Keratinocyte (primary cell): ENCODE data around the gene IFT122. TPM values are rescaled to one million over a fixed set of nuclear protein-coding genes. Genes with fewer than 3 reads are reported as not detected.

ENCODE experiments used
- DNase-seq: peaks from one replicate; pipeline ENCODE4 v3.0.0-alpha.2; 2011; ENCODE audit warnings: low read depth, missing footprints, low spot score
- FAIRE-seq: peaks from 2 replicates; lab custom pipeline; 2011; peaks lifted over from hg19 to GRCh38; lab: Jason Lieb, UNC
- H2AFZ ChIP-seq: 2 replicates; pipeline ENCODE4 v1.6.0; 2012; ENCODE audit warnings: low read length, control low read depth, inconsistent platforms; ENCODE audit not compliant: control insufficient read depth
- H3K27ac ChIP-seq: 2 replicates; pipeline ENCODE4 v1.5.1; 2011; ENCODE audit warnings: low read length; ENCODE audit not compliant: control insufficient read depth, insufficient read depth
- H3K27me3 ChIP-seq: 3 replicates; pipeline ENCODE4 v1.6.0; 2011; ENCODE audit warnings: low read length; ENCODE audit not compliant: control insufficient read depth, insufficient read depth; ENCODE audit errors: extremely low read depth
- H3K36me3 ChIP-seq, 2 experiments: 2 replicates in 1 of 2; 3 replicates in 1 of 2; pipeline ENCODE4 v1.5.1; 2011; ENCODE audit warnings: low read length in 2 of 2, mild to moderate bottlenecking in 1 of 2; ENCODE audit not compliant: control insufficient read depth in 2 of 2, insufficient read depth in 2 of 2; ENCODE audit errors: extremely low read depth in 1 of 2
- H3K4me1 ChIP-seq: 3 replicates; pipeline ENCODE4 v1.5.1; 2011; ENCODE audit warnings: low read length; ENCODE audit not compliant: control insufficient read depth, insufficient read depth; ENCODE audit errors: extremely low read depth
- H3K4me2 ChIP-seq: 3 replicates; pipeline ENCODE4 v1.6.0; 2011; ENCODE audit warnings: low read depth, low read length; ENCODE audit not compliant: control insufficient read depth, insufficient read depth; ENCODE audit errors: extremely low read depth
- H3K4me3 ChIP-seq, 3 experiments: fragments of 200-600 bp in 1 of 3; sonication (generic) in 1 of 3; 2 replicates in 2 of 3; 3 replicates in 1 of 3; pipeline ENCODE4 v1.5.1; 2011 to 2016; ENCODE audit warnings: low read length in 3 of 3, mild to moderate bottlenecking in 3 of 3, control low read depth in 2 of 3, inconsistent platforms in 1 of 3, low read depth in 1 of 3, mixed read lengths in 1 of 3, mixed run types in 1 of 3, moderate library complexity in 1 of 3; ENCODE audit not compliant: control insufficient read depth in 2 of 3, insufficient read depth in 2 of 3; ENCODE audit errors: extremely low read depth in 1 of 3
- H3K79me2 ChIP-seq: 2 replicates; pipeline ENCODE4 v1.6.0; 2012; ENCODE audit warnings: low read length; ENCODE audit not compliant: control insufficient read depth, insufficient read depth
- H3K9ac ChIP-seq: 3 replicates; pipeline ENCODE4 v1.6.0; 2011; ENCODE audit warnings: low read length; ENCODE audit not compliant: control insufficient read depth, insufficient read depth; ENCODE audit errors: extremely low read depth
- H3K9me1 ChIP-seq: 3 replicates; pipeline ENCODE4 v1.6.0; 2011; ENCODE audit warnings: low read length; ENCODE audit not compliant: control insufficient read depth, insufficient read depth; ENCODE audit errors: extremely low read depth
- H3K9me3 ChIP-seq: 2 replicates; pipeline ENCODE4 v1.5.1; 2012; ENCODE audit warnings: low read depth, low read length; ENCODE audit not compliant: control insufficient read depth
- H4K20me1 ChIP-seq: 3 replicates; pipeline ENCODE4 v1.6.0; 2011; ENCODE audit warnings: low read length; ENCODE audit not compliant: control insufficient read depth, insufficient read depth; ENCODE audit errors: extremely low read depth
- EZH2 ChIP-seq: IDR thresholded peaks from one replicate; pipeline ENCODE4 v1.6.1; 2012; ENCODE audit warnings: inconsistent platforms, mild to moderate bottlenecking, low read length, moderate library complexity
- dilution Hi-C: fragments of 300-500 bp; cut with MboI; formaldehyde crosslinking; loops from one replicate; pipeline ENCODE4 v1.7.0; 2020; ENCODE audit warnings: low sequenced_read_pairs; ENCODE audit not compliant: extremely low pct_ligation_motif_present
- polyA plus RNA-seq, 5 experiments: library from polyadenylated mRNA; depleted of rRNA in 3 of 5; stranded (reverse) in 3 of 5; stranded (forward) in 1 of 5; unstranded in 1 of 5; fragments of >200 nt; gene quantifications; 1 replicate in 1 of 5; 2 replicates in 3 of 5; 3 replicates in 1 of 5; pipeline versions ENCODE4 v1.2.1 to v1.2.3, GENCODE V29; 2011 to 2012; ENCODE audit warnings: missing spikeins in 2 of 5, low read depth in 1 of 5, low replicate concordance in 1 of 5
- TF ChIP-seq, protein P1 (sequence below), 3 experiments: IDR thresholded peaks in 1 of 3; conservative IDR thresholded peaks in 1 of 3; optimal IDR thresholded peaks in 1 of 3; 2 replicates in 2 of 3; 3 replicates in 1 of 3; pipeline versions ENCODE3 to v1.5.1; 2011; ENCODE audit warnings: low read length in 3 of 3, mild to moderate bottlenecking in 3 of 3, moderate library complexity in 2 of 3, control low read depth in 1 of 3, inconsistent platforms in 1 of 3; ENCODE audit not compliant: insufficient read depth in 2 of 3; ENCODE audit errors: extremely low read depth in 1 of 3

Gene IFT122
- polyA plus RNA-seq, 1 donor (not counting 4 experiments of a cell fraction or from before 2014, with no cell fraction given), result 7.1 TPM

GRCh38 chr3:129526121-129526900, 86.3 kb downstream of the IFT122 start:
- peaks cover 8% of the 10 kb centered on the region for H3K27me3 ChIP-seq
- H3K4me2 ChIP-seq, result no peak overlapping the region
- no peaks in the 10 kb centered on the region for H4K20me1 ChIP-seq
- H3K4me1 ChIP-seq, result no peaks in the 10 kb centered on the region
- no peak overlapping the region for H3K4me3 ChIP-seq
- dilution Hi-C loops, result no loop called here
- no peaks in the 10 kb centered on the region for H3K79me2 ChIP-seq
- TF ChIP-seq, protein P1, sequence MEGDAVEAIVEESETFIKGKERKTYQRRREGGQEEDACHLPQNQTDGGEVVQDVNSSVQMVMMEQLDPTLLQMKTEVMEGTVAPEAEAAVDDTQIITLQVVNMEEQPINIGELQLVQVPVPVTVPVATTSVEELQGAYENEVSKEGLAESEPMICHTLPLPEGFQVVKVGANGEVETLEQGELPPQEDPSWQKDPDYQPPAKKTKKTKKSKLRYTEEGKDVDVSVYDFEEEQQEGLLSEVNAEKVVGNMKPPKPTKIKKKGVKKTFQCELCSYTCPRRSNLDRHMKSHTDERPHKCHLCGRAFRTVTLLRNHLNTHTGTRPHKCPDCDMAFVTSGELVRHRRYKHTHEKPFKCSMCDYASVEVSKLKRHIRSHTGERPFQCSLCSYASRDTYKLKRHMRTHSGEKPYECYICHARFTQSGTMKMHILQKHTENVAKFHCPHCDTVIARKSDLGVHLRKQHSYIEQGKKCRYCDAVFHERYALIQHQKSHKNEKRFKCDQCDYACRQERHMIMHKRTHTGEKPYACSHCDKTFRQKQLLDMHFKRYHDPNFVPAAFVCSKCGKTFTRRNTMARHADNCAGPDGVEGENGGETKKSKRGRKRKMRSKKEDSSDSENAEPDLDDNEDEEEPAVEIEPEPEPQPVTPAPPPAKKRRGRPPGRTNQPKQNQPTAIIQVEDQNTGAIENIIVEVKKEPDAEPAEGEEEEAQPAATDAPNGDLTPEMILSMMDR (optimal IDR thresholded peaks at IDR 0.05 in 1 of 3, IDR thresholded peaks at IDR 0.05 in 1 of 3, conservative IDR thresholded peaks at IDR 0.05 in 1 of 3; ENCODE audit: extremely low read depth in 1 of 3, insufficient read depth in 2 of 3, low read length in 3 of 3), result no peak
- no peak for TF ChIP-seq EZH2
- no peak overlapping the region for H3K9ac ChIP-seq
- no peaks in the 10 kb centered on the region for H3K9me3 ChIP-seq
- no peaks in the 10 kb centered on the region for H3K9me1 ChIP-seq
- no peak for DNase-seq
- no peaks in the 10 kb centered on the region for H3K36me3 ChIP-seq
- no peak overlapping the region for H3K27ac ChIP-seq
- no peak overlapping the region for H2AFZ ChIP-seq
- FAIRE-seq, result no peak

- no peaks in the 10 kb centered on the region for H3K9me3 ChIP-seq
- no peaks in the 10 kb centered on the region for H3K4me1 ChIP-seq
- H3K27ac ChIP-seq, result no peak overlapping the region
- H3K4me3 ChIP-seq, result no peak overlapping the region
- no peak for TF ChIP-seq EZH2
- no peaks in the 10 kb centered on the region for H3K36me3 ChIP-seq
- no peak overlapping the region for H3K9ac ChIP-seq
- no peaks in the 10 kb centered on the region for H4K20me1 ChIP-seq
- H3K27me3 ChIP-seq, result peaks cover 8% of the 10 kb centered on the region
- H3K4me2 ChIP-seq, result no peak overlapping the region
- no peaks in the 10 kb centered on the region for H3K9me1 ChIP-seq
- no peak for DNase-seq
- dilution Hi-C loops, result no loop called here
- FAIRE-seq, result no peak
- no peak overlapping the region for H2AFZ ChIP-seq
- H3K79me2 ChIP-seq, result no peaks in the 10 kb centered on the region
Measured at GRCh38 chr3:129527262-129527661, 87.2 kb downstream of the IFT122 start.
